Limb (tissue), 2 donors: Measurements from ENCODE around the gene EHMT2.

Experiments used
- DNase-seq, 2 donors: peaks; one replicate each; pipeline ENCODE4 v3.0.0-alpha.2; 2016; ENCODE audit errors: extremely low spot score in 2 of 2

Gene EHMT2

GRCh38 chr6:31889331-31889972 lies 8.0 kb downstream of the EHMT2 start:
- no peak for DNase-seq

- peak in 1 of 2 donors; percentile 53 for DNase-seq
These were observed 8.9 kb downstream of the EHMT2 start for GRCh38 chr6:31888276-31889258.

- no peak for DNase-seq
These were observed 10.1 kb downstream of the EHMT2 start for GRCh38 chr6:31887173-31888007.

GRCh38 chr6:31886541-31886991 lies 10.9 kb downstream of the EHMT2 start:
- DNase-seq: no peak

- no peak for DNase-seq
These were observed 12.9 kb downstream of the EHMT2 start for GRCh38 chr6:31884528-31885035.

- DNase-seq: no peak
These were observed 13.8 kb downstream of the EHMT2 start for GRCh38 chr6:31883676-31884075.

- no peak for DNase-seq
These were observed 15.2 kb downstream of the EHMT2 start for GRCh38 chr6:31882344-31882743.

GRCh38 chr6:31881136-31881859 lies 16.2 kb downstream of the EHMT2 start:
- DNase-seq: no peak

- no peak for DNase-seq
These were observed 16.9 kb downstream of the EHMT2 start for GRCh38 chr6:31880616-31881015.

- DNase-seq: no peak
These were observed 17.6 kb downstream of the EHMT2 start for GRCh38 chr6:31879901-31880300.

GRCh38 chr6:31879143-31879542 lies 18.4 kb downstream of the EHMT2 start:
- DNase-seq: no peak

GRCh38 chr6:31878726-31879125 lies 18.8 kb downstream of the EHMT2 start, which contains the start of gene SLC44A4:
SLC44A4 (minus strand) TSS chr6:31878997; CDS start chr6:31878980, 17 bp downstream.
- DNase-seq: peak in 1 of 2 donors; percentile 26

GRCh38 chr6:31878222-31878621 lies 19.3 kb downstream of the EHMT2 start:
- no peak for DNase-seq

GRCh38 chr6:31877651-31878161 lies 19.8 kb downstream of the EHMT2 start:
- DNase-seq: peak in 1 of 2 donors; percentile 27

- DNase-seq: peak in 1 of 2 donors; percentile 29
These were observed 20.3 kb downstream of the EHMT2 start for GRCh38 chr6:31877125-31877650.

GRCh38 chr6:31876357-31876756 lies 21.1 kb downstream of the EHMT2 start:
- DNase-seq: no peak

- no peak for DNase-seq
These were observed 21.6 kb downstream of the EHMT2 start for GRCh38 chr6:31875877-31876276.

- DNase-seq: no peak
These were observed 22.5 kb downstream of the EHMT2 start for GRCh38 chr6:31874836-31875572.

- no peak for DNase-seq
These were observed 23.3 kb downstream of the EHMT2 start for GRCh38 chr6:31874084-31874670.
